Stimulated activated CD8-positive, alpha-beta memory T cell treated with anti-CD3 and anti-CD28 coated beads, Interleukin-15, amount 100 ng/mL, for 4 hours (primary cell): Measurements from ENCODE around the gene SIGLEC7.
"Not testable (repeated sequence)": the region's sequence is repeated elsewhere in the genome, so short reads cannot be mapped to it uniquely, and the experiment has no call there.

ENCODE experiments used
- DNase-seq, 2 donors: peaks; one replicate each; pipeline ENCODE4 v3.0.0-alpha.2; 2020; ENCODE audit warnings: low read depth in 2 of 2

SIGLEC7 gene

GRCh38 chr19:51139299-51140014 lies 2.6 kb upstream of the SIGLEC7 start:
- DNase-seq, result no peak

GRCh38 chr19:51140441-51140840 lies 1.7 kb upstream of the SIGLEC7 start:
- no peak for DNase-seq

GRCh38 chr19:51141181-51141580 lies 920 bp upstream of the SIGLEC7 start:
- DNase-seq, result no peak

GRCh38 chr19:51142809-51143475 lies 841 bp downstream of the SIGLEC7 start:
- DNase-seq, result not testable (repeated sequence)

- no peak for DNase-seq
These were observed 1.4 kb downstream of the SIGLEC7 start for GRCh38 chr19:51143486-51143885.

GRCh38 chr19:51144482-51145045 lies 2.5 kb downstream of the SIGLEC7 start:
- no peak for DNase-seq

- DNase-seq, result no peak
These were observed 3.9 kb downstream of the SIGLEC7 start for GRCh38 chr19:51145916-51146493.

- no peak for DNase-seq
These were observed 4.7 kb downstream of the SIGLEC7 start for GRCh38 chr19:51146751-51147150.

- no peak for DNase-seq
These were observed 5.6 kb downstream of the SIGLEC7 start for GRCh38 chr19:51147663-51148062.

- DNase-seq, result no peak
These were observed 6.5 kb downstream of the SIGLEC7 start for GRCh38 chr19:51148580-51148979.

- no peak for DNase-seq
These were observed 8.5 kb downstream of the SIGLEC7 start for GRCh38 chr19:51150627-51151026.

GRCh38 chr19:51156710-51157109 lies 14.6 kb downstream of the SIGLEC7 start:
- DNase-seq, result no peak

- DNase-seq, result no peak
These were observed 15.2 kb downstream of the SIGLEC7 start for GRCh38 chr19:51157265-51157664.

- DNase-seq, result peak; percentile 18 to 47
These were observed 16.5 kb downstream of the SIGLEC7 start for GRCh38 chr19:51158474-51159129.

- DNase-seq, result no peak
These were observed 17.6 kb downstream of the SIGLEC7 start for GRCh38 chr19:51159656-51160055.

GRCh38 chr19:51161266-51161665 lies 19.2 kb downstream of the SIGLEC7 start:
- no peak for DNase-seq

GRCh38 chr19:51161867-51162496 lies 19.9 kb downstream of the SIGLEC7 start:
- DNase-seq, result no peak

GRCh38 chr19:51163257-51163656 lies 21.2 kb downstream of the SIGLEC7 start:
- DNase-seq, result no peak

- no peak for DNase-seq
These were observed 22.1 kb downstream of the SIGLEC7 start for GRCh38 chr19:51164215-51164614.

GRCh38 chr19:51166846-51167490 lies 24.9 kb downstream of the SIGLEC7 start:
- peak; percentile 21 to 24 for DNase-seq
